Breast epithelium (tissue), 4 donors: ENCODE results near the gene FGGY. TPM values are rescaled to one million over a fixed set of nuclear protein-coding genes. Genes with fewer than 3 reads are reported as not detected.

Experiments
- DNase-seq, 2 donors: peaks; one replicate each; pipeline ENCODE4 v3.0.0-alpha.2; 2019; ENCODE audit warnings: low spot score in 2 of 2
- H3K27ac ChIP-seq, 2 donors: fragments of 200-600 bp; sonication (generic) in 1 of 2; one replicate each; pipeline ENCODE4 v1.5.1; 2016 to 2019; ENCODE audit warnings: mild to moderate bottlenecking in 1 of 2
- H3K27me3 ChIP-seq, 2 donors: fragments of 200-600 bp; sonication (generic) in 1 of 2; one replicate each; pipeline versions ENCODE4 v1.5.1 to v1.6.0; 2017 to 2019; ENCODE audit warnings: control low read depth in 1 of 2, mild to moderate bottlenecking in 1 of 2
- H3K36me3 ChIP-seq: fragments of 200-600 bp; one replicate; pipeline ENCODE4 v1.5.1; 2019
- H3K4me1 ChIP-seq, 2 donors: fragments of 200-600 bp; sonication (generic); one replicate each; pipeline ENCODE4 v1.5.1; 2016 to 2019; ENCODE audit warnings: control low read depth in 1 of 2
- H3K4me3 ChIP-seq, 3 donors: fragments of 200-600 bp; sonication (generic); 1 replicate in 2 of 3; 2 replicates in 1 of 3; pipeline ENCODE4 v1.5.1; 2016 to 2019; ENCODE audit warnings: mild to moderate bottlenecking in 3 of 3, moderate library complexity in 2 of 3
- H3K9me3 ChIP-seq, 2 donors: fragments of 200-600 bp; sonication (generic) in 1 of 2; one replicate each; pipeline ENCODE4 v1.5.1; 2016 to 2019; ENCODE audit warnings: control low read depth in 1 of 2
- POLR2A ChIP-seq: fragments of 450-650 bp; IDR thresholded peaks from one replicate; pipeline ENCODE4 v1.6.1; 2016; ENCODE audit warnings: antibody characterized with exemption, mild to moderate bottlenecking, moderate library complexity
- POLR2AphosphoS5 ChIP-seq, 3 donors: sonication (generic); formaldehyde crosslinking; IDR thresholded peaks; one replicate each; pipeline ENCODE4 v1.6.1; 2017; ENCODE audit warnings: antibody characterized with exemption in 3 of 3
- intact Hi-C: fragments of 100-400 bp; cut with DNase I; formaldehyde crosslinking; loops from one replicate; pipeline ENCODE4 v1.15.1; 2023; ENCODE audit warnings: low total_unique reads
- total RNA-seq, 3 donors: library from RNA; depleted of rRNA; stranded (reverse); fragments of >200 nt; gene quantifications; one replicate each; pipeline ENCODE4 v1.1.0, GENCODE V29; 2016
- TF ChIP-seq, protein P1 (sequence below), 3 donors: fragments of 450-650 bp; IDR thresholded peaks; one replicate each; pipeline ENCODE4 v1.5.1; 2016 to 2017; ENCODE audit warnings: antibody characterized with exemption in 3 of 3, mild to moderate bottlenecking in 3 of 3, moderate library complexity in 3 of 3

The FGGY gene
- total RNA-seq, 3 donors from 2014 or later = 16.2 to 50.3 (median 29.2) TPM

- peaks cover 0 to 4% of the 10 kb centered on the region in 2 donors for H3K4me1 ChIP-seq
- H3K36me3 ChIP-seq = no peaks in the 10 kb centered on the region
- TF ChIP-seq, protein P1, sequence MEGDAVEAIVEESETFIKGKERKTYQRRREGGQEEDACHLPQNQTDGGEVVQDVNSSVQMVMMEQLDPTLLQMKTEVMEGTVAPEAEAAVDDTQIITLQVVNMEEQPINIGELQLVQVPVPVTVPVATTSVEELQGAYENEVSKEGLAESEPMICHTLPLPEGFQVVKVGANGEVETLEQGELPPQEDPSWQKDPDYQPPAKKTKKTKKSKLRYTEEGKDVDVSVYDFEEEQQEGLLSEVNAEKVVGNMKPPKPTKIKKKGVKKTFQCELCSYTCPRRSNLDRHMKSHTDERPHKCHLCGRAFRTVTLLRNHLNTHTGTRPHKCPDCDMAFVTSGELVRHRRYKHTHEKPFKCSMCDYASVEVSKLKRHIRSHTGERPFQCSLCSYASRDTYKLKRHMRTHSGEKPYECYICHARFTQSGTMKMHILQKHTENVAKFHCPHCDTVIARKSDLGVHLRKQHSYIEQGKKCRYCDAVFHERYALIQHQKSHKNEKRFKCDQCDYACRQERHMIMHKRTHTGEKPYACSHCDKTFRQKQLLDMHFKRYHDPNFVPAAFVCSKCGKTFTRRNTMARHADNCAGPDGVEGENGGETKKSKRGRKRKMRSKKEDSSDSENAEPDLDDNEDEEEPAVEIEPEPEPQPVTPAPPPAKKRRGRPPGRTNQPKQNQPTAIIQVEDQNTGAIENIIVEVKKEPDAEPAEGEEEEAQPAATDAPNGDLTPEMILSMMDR (IDR thresholded peaks at IDR 0.05) = no peak
- TF ChIP-seq POLR2AphosphoS5 (IDR thresholded peaks at IDR 0.05) (no peak), POLR2A (no peak)
- intact Hi-C loops = no loop called here
- H3K27me3 ChIP-seq = no peaks in the 10 kb centered on the region
- DNase-seq = peak in 1 of 2 donors; percentile 41
- H3K27ac ChIP-seq = peak overlapping the region; percentile 74 to 84
- H3K4me3 ChIP-seq = no peak overlapping the region
- no peaks in the 10 kb centered on the region for H3K9me3 ChIP-seq
These were observed 57.9 kb downstream of the FGGY start for GRCh38 chr1:59354709-59355337.

DNA sequence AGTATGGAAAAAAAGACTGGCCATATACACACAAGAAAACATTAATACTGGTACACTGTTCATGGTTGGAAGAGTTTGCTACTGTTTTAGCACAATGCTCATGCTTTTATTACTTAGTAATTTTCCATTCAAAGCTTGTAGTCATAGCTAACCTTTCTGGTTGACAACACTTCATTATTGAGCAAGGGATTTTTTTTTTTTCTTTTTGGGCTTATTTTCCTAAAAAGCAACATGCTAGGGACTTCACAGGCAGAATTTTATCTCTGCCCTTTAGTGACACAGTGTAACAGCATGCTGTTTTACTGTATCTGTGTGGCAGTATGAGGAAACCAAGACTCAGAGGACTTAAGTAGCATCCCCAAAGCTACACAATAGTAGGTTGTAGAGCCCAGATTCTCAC is 58.5 kb downstream of the FGGY start:
- Histone ChIP-seq H3K36me3 (no peaks in the 10 kb centered on the region), H3K27ac (peak overlapping the region in 1 of 2 donors; percentile 74)
- intact Hi-C loops = no loop called here

DNA sequence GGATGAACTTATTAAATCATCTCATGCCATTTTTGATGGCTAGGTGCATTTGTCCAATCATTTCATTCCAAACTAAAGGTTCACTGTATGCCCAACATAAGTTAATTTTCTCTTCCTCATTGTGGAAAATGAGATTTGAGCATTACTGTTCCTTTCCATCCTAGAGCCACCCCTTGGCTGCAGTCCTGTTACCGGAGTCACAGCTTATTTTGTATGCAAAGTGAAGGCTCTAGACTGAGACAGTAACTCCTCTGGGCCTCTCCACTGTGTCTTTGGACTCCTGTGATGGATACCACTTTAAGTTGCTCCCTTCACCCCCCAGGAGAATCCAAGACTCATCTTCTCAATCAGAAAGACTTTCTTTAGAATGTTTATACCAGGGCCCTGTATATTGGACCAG is 59.7 kb downstream of the FGGY start:
- Histone ChIP-seq H3K4me3 (no peak overlapping the region), H3K27ac (no peak overlapping the region), H3K9me3 (no peaks in the 10 kb centered on the region), H3K27me3 (no peaks in the 10 kb centered on the region), H3K36me3 (no peaks in the 10 kb centered on the region), H3K4me1 (peaks cover 0 to 4% of the 10 kb centered on the region in 2 donors)
- intact Hi-C loops = no loop called here
- TF ChIP-seq POLR2A (no peak), POLR2AphosphoS5 (IDR thresholded peaks at IDR 0.05) (no peak)
- TF ChIP-seq, protein P1 (IDR thresholded peaks at IDR 0.05) = no peak
- no peak for DNase-seq

More for the DNA sequence above, 58.5 kb downstream of the FGGY start:
- H3K27me3 ChIP-seq = no peaks in the 10 kb centered on the region
- H3K9me3 ChIP-seq = no peaks in the 10 kb centered on the region
- no peak overlapping the region for H3K4me3 ChIP-seq
- TF ChIP-seq, protein P1 (IDR thresholded peaks at IDR 0.05) = no peak
- TF ChIP-seq POLR2AphosphoS5 (IDR thresholded peaks at IDR 0.05) (no peak), POLR2A (no peak)
- H3K4me1 ChIP-seq = peaks cover 0 to 4% of the 10 kb centered on the region in 2 donors
- DNase-seq = no peak

GRCh38 chr1:59357645-59358320 is 60.9 kb downstream of the FGGY start:
- TF ChIP-seq, protein P1 (IDR thresholded peaks at IDR 0.05) = no peak
- TF ChIP-seq POLR2A (no peak), POLR2AphosphoS5 (IDR thresholded peaks at IDR 0.05) (no peak)
- H3K27ac ChIP-seq = no peak overlapping the region

GRCh38 chr1:59359325-59359724 is 62.4 kb downstream of the FGGY start:
- no peak for TF ChIP-seq POLR2A
- no peak for TF ChIP-seq POLR2AphosphoS5 (IDR thresholded peaks at IDR 0.05)
- TF ChIP-seq, protein P1 (IDR thresholded peaks at IDR 0.05) = no peak
- H3K27me3 ChIP-seq = no peaks in the 10 kb centered on the region
- no peak overlapping the region for H3K27ac ChIP-seq
- DNase-seq = no peak
- no peaks in the 10 kb centered on the region for H3K36me3 ChIP-seq
- intact Hi-C loops = no loop called here
- peaks cover 0 to 4% of the 10 kb centered on the region in 2 donors for H3K4me1 ChIP-seq
- H3K9me3 ChIP-seq = no peaks in the 10 kb centered on the region
- H3K4me3 ChIP-seq = no peak overlapping the region

More at GRCh38 chr1:59357645-59358320, 60.9 kb downstream of the FGGY start:
- intact Hi-C loops = no loop called here
- H3K36me3 ChIP-seq = no peaks in the 10 kb centered on the region
- H3K27me3 ChIP-seq = no peaks in the 10 kb centered on the region
- no peak for DNase-seq
- H3K9me3 ChIP-seq = no peaks in the 10 kb centered on the region
- H3K4me1 ChIP-seq = peaks cover 0 to 4% of the 10 kb centered on the region in 2 donors
- H3K4me3 ChIP-seq = no peak overlapping the region
